ENCODE measurements around the gene HMGN4. TPM values are rescaled to one million over a fixed set of nuclear protein-coding genes. Genes with fewer than 3 reads are reported as not detected.

The HMGN4 gene
- total RNA-seq, 1 donor from 2014 or later, result 49.4 TPM

DNA sequence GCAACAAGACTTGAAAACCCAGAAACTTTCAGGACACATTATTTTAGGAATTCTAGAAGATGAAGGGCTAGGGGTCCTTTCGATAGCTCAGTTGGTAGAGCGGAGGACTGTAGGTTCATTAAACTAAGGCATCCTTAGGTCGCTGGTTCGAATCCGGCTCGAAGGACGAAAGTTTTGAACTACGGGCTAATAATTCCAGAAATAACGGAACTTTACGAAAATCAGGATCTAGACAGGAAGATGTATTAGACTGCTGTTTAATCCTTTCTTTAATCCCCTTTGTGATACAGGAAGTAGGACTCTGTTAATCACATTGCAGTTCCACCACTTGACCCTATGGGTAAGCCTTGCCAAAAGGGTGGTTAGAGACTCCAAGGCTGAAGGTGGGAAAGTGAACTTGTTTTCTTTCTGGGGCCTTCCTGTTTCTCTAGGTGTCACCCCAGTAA is 37.4 kb downstream of the HMGN4 start:
- no peak overlapping the region for H3K4me3 Mint-ChIP-seq (ENCODE audit: unreplicated experiment)
- H3K36me3 Mint-ChIP-seq (ENCODE audit: low read depth, unreplicated experiment), result no peaks in the 10 kb centered on the region
- Histone ChIP-seq H3K9me3 (ENCODE audit: insufficient read depth, low read depth, low read length) (no peaks in the 10 kb centered on the region), H3K36me3 (ENCODE audit: insufficient read depth, low read length) (no peaks in the 10 kb centered on the region), H2AFZ (ENCODE audit: low read depth, low read length) (no peak overlapping the region), H3K79me2 (ENCODE audit: insufficient read depth, low read length) (no peaks in the 10 kb centered on the region), H3K4me3 (ENCODE audit: insufficient read depth, low read depth, low read length) (no peak overlapping the region), H3K27ac (ENCODE audit: low read depth, low read length) (no peak overlapping the region), H4K20me1 (ENCODE audit: insufficient read depth, low read length) (no peaks in the 10 kb centered on the region), H3K9ac (ENCODE audit: low read length) (no peak overlapping the region), H3K4me2 (ENCODE audit: low read length) (no peak overlapping the region), H3K27me3 (ENCODE audit: insufficient read depth, low read length) (no peaks in the 10 kb centered on the region), H3K4me1 (ENCODE audit: insufficient read depth, low read length) (peaks cover 3% of the 10 kb centered on the region)
- H3K27ac Mint-ChIP-seq (ENCODE audit: unreplicated experiment), result no peak overlapping the region
- TF ChIP-seq, protein P1, sequence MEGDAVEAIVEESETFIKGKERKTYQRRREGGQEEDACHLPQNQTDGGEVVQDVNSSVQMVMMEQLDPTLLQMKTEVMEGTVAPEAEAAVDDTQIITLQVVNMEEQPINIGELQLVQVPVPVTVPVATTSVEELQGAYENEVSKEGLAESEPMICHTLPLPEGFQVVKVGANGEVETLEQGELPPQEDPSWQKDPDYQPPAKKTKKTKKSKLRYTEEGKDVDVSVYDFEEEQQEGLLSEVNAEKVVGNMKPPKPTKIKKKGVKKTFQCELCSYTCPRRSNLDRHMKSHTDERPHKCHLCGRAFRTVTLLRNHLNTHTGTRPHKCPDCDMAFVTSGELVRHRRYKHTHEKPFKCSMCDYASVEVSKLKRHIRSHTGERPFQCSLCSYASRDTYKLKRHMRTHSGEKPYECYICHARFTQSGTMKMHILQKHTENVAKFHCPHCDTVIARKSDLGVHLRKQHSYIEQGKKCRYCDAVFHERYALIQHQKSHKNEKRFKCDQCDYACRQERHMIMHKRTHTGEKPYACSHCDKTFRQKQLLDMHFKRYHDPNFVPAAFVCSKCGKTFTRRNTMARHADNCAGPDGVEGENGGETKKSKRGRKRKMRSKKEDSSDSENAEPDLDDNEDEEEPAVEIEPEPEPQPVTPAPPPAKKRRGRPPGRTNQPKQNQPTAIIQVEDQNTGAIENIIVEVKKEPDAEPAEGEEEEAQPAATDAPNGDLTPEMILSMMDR (IDR thresholded peaks at IDR 0.05; ENCODE audit: insufficient read depth, low read depth, low read length), result no peak
- TF ChIP-seq EZH2 (IDR thresholded peaks at IDR 0.05; ENCODE audit: insufficient read depth, low read length), result no peak
- H3K4me1 Mint-ChIP-seq (ENCODE audit: low read depth, unreplicated experiment), result no peaks in the 10 kb centered on the region
- peaks cover 10% of the 10 kb centered on the region for H3K9me3 Mint-ChIP-seq (ENCODE audit: unreplicated experiment)
- no peaks in the 10 kb centered on the region for H3K27me3 Mint-ChIP-seq (ENCODE audit: low read depth, unreplicated experiment)
- peak; percentile 35 for DNase-seq (ENCODE audit: low read depth)
- FAIRE-seq, result no peak

DNA sequence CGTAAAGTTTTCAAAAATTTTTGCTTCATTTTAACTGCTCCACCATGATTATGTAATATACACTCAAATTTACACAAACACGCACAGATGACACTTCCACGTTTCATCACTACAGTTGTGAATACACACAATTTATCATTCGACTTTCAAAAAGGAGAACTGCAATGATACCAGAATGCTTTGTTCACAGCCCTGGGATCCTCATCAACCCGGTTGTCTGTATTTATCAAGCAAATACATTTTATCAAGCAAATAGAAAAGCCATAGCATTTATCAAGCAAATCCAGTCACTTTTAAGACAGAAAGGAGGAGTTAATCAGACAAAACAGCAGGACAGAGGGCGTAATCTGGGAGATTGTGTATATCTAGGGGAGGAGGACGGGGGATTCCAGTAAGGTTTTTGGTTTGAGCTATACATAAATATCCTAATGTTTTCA is 38.3 kb downstream of the HMGN4 start:
- Histone ChIP-seq H3K36me3 (ENCODE audit: insufficient read depth, low read length) (no peaks in the 10 kb centered on the region), H3K4me2 (ENCODE audit: low read length) (peak overlapping the region; percentile 94), H3K79me2 (ENCODE audit: insufficient read depth, low read length) (no peaks in the 10 kb centered on the region), H3K27ac (ENCODE audit: low read depth, low read length) (no peak overlapping the region), H2AFZ (ENCODE audit: low read depth, low read length) (no peak overlapping the region), H3K9ac (ENCODE audit: low read length) (no peak overlapping the region), H3K4me3 (ENCODE audit: insufficient read depth, low read depth, low read length) (peak overlapping the region; percentile 66), H4K20me1 (ENCODE audit: insufficient read depth, low read length) (no peaks in the 10 kb centered on the region), H3K27me3 (ENCODE audit: insufficient read depth, low read length) (no peaks in the 10 kb centered on the region), H3K9me3 (ENCODE audit: insufficient read depth, low read depth, low read length) (no peaks in the 10 kb centered on the region), H3K4me1 (ENCODE audit: insufficient read depth, low read length) (peaks cover 3% of the 10 kb centered on the region)
- H3K27me3 Mint-ChIP-seq (ENCODE audit: low read depth, unreplicated experiment), result peaks cover 5% of the 10 kb centered on the region
- DNase-seq (ENCODE audit: low read depth) (no peak), FAIRE-seq (no peak)
- H3K27ac Mint-ChIP-seq (ENCODE audit: unreplicated experiment), result no peak overlapping the region
- TF ChIP-seq, protein P1 (IDR thresholded peaks at IDR 0.05; ENCODE audit: insufficient read depth, low read depth, low read length), result no peak
- TF ChIP-seq EZH2 (IDR thresholded peaks at IDR 0.05; ENCODE audit: insufficient read depth, low read length), result no peak
- peaks cover 10% of the 10 kb centered on the region for H3K9me3 Mint-ChIP-seq (ENCODE audit: unreplicated experiment)
- no peaks in the 10 kb centered on the region for H3K4me1 Mint-ChIP-seq (ENCODE audit: low read depth, unreplicated experiment)
- no peaks in the 10 kb centered on the region for H3K36me3 Mint-ChIP-seq (ENCODE audit: low read depth, unreplicated experiment)
- peak overlapping the region; percentile 55 for H3K4me3 Mint-ChIP-seq (ENCODE audit: unreplicated experiment)

DNA sequence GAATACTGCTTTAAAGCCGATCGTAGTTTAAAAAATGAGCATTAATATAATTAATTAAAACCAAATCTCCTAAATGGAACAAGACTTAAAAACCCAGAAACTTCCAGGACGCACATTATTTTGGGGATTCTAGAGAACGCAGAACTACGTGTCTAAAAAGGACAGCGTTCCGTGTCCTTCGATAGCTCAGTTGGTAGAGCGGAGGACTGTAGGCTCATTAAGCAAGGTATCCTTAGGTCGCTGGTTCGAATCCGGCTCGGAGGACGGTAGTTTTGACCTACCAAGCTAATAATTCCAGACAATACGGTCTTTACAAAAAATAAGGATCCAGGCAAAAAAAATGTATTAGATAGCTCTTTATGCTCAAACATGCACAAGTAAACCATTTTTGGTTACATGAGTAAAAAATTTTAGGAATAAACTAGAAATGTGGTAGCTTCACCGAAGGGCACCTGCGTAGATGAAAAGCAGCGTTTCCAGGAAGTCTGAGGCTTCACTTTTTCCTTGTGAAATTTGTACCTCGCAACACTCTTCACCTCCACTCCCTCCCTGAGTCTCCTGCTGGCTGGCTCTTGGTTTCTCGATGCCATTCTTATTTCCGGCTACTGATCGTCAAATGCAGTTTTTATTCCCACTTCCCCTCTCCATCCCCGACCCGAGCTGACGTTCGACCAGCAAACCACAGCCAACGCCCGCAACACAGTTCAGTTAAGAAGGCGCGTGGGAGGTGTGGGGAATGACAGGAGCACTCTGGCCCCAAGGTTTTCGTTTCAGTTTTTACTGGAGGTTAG is 39.0 kb downstream of the HMGN4 start:
- Histone ChIP-seq H4K20me1 (ENCODE audit: insufficient read depth, low read length) (no peaks in the 10 kb centered on the region), H2AFZ (ENCODE audit: low read depth, low read length) (peak overlapping the region; percentile 77), H3K4me3 (ENCODE audit: insufficient read depth, low read depth, low read length) (peak overlapping the region; percentile 66), H3K36me3 (ENCODE audit: insufficient read depth, low read length) (no peaks in the 10 kb centered on the region), H3K27ac (ENCODE audit: low read depth, low read length) (no peak overlapping the region), H3K27me3 (ENCODE audit: insufficient read depth, low read length) (peaks cover 2% of the 10 kb centered on the region), H3K9me3 (ENCODE audit: insufficient read depth, low read depth, low read length) (no peaks in the 10 kb centered on the region), H3K4me2 (ENCODE audit: low read length) (peak overlapping the region; percentile 94), H3K4me1 (ENCODE audit: insufficient read depth, low read length) (peaks cover 3% of the 10 kb centered on the region), H3K9ac (ENCODE audit: low read length) (peak overlapping the region; percentile 57), H3K79me2 (ENCODE audit: insufficient read depth, low read length) (no peaks in the 10 kb centered on the region)
- peaks cover 11% of the 10 kb centered on the region for H3K27me3 Mint-ChIP-seq (ENCODE audit: low read depth, unreplicated experiment)
- peak overlapping the region; percentile 51 for H3K27ac Mint-ChIP-seq (ENCODE audit: unreplicated experiment)
- H3K36me3 Mint-ChIP-seq (ENCODE audit: low read depth, unreplicated experiment), result no peaks in the 10 kb centered on the region
- FAIRE-seq, result no peak
- H3K9me3 Mint-ChIP-seq (ENCODE audit: unreplicated experiment), result peaks cover 10% of the 10 kb centered on the region
- DNase-seq (ENCODE audit: low read depth), result peak; percentile 63
- H3K4me1 Mint-ChIP-seq (ENCODE audit: low read depth, unreplicated experiment), result no peaks in the 10 kb centered on the region
- H3K4me3 Mint-ChIP-seq (ENCODE audit: unreplicated experiment), result peak overlapping the region; percentile 90
- TF ChIP-seq, protein P1 (IDR thresholded peaks at IDR 0.05; ENCODE audit: insufficient read depth, low read depth, low read length), result no peak
- no peak for TF ChIP-seq EZH2 (IDR thresholded peaks at IDR 0.05; ENCODE audit: insufficient read depth, low read length)
